Fibroblast of skin of left biceps (primary cell): ENCODE data around the gene LRIG1.

Experiments
- DNase-seq, 2 experiments: peaks; one replicate each; pipeline ENCODE4 v3.0.0-alpha.2; 2013; ENCODE audit warnings: low read depth in 2 of 2

Gene LRIG1

GRCh38 chr3:66385066-66385465 lies 115.8 kb downstream of the LRIG1 start:
- no peak for DNase-seq

- no peak for DNase-seq
Measured at GRCh38 chr3:66383998-66384745, 116.7 kb downstream of the LRIG1 start.

GRCh38 chr3:66383023-66383422 lies 117.8 kb downstream of the LRIG1 start:
- no peak for DNase-seq

GRCh38 chr3:66382142-66382541 lies 118.7 kb downstream of the LRIG1 start:
- DNase-seq = no peak

- DNase-seq = no peak
Measured at GRCh38 chr3:66381626-66382025, 119.2 kb downstream of the LRIG1 start.

- DNase-seq = no peak
Measured at GRCh38 chr3:66380200-66380932, 120.5 kb downstream of the LRIG1 start.

- DNase-seq = no peak
Measured at GRCh38 chr3:66379565-66379964, 121.3 kb downstream of the LRIG1 start.

- DNase-seq = no peak
Measured at GRCh38 chr3:66378256-66378655, 122.6 kb downstream of the LRIG1 start.

GRCh38 chr3:66377800-66378199 lies 123.0 kb downstream of the LRIG1 start:
- no peak for DNase-seq

GRCh38 chr3:66376568-66376967 lies 124.3 kb downstream of the LRIG1 start:
- no peak for DNase-seq

GRCh38 chr3:66372681-66373350 lies 128.0 kb downstream of the LRIG1 start:
- no peak for DNase-seq

GRCh38 chr3:66371432-66371831 lies 129.4 kb downstream of the LRIG1 start:
- no peak for DNase-seq

GRCh38 chr3:66370179-66370578 lies 130.6 kb downstream of the LRIG1 start:
- DNase-seq = no peak

- no peak for DNase-seq
Measured at GRCh38 chr3:66367979-66368378, 132.8 kb downstream of the LRIG1 start.

- DNase-seq = no peak
Measured at GRCh38 chr3:66366747-66367146, 134.1 kb downstream of the LRIG1 start.

GRCh38 chr3:66365080-66365479 lies 135.7 kb downstream of the LRIG1 start:
- no peak for DNase-seq

GRCh38 chr3:66363148-66363547 lies 137.7 kb downstream of the LRIG1 start:
- DNase-seq = no peak

GRCh38 chr3:66362541-66362941 lies 138.3 kb downstream of the LRIG1 start:
- DNase-seq = peak; percentile 43 to 53

- DNase-seq = no peak
Measured at GRCh38 chr3:66361356-66361755, 139.5 kb downstream of the LRIG1 start.

GRCh38 chr3:66355997-66356396 lies 144.8 kb downstream of the LRIG1 start:
- DNase-seq = no peak

- DNase-seq = no peak
Measured at GRCh38 chr3:66355394-66355793, 145.4 kb downstream of the LRIG1 start.

- DNase-seq = no peak
Measured at GRCh38 chr3:66354001-66354400, 146.8 kb downstream of the LRIG1 start.

GRCh38 chr3:66353530-66353929 lies 147.3 kb downstream of the LRIG1 start:
- no peak for DNase-seq
